Measurements from ENCODE around the gene IRAK2. TPM values are rescaled to one million over a fixed set of nuclear protein-coding genes. Genes with fewer than 3 reads are reported as not detected.

IRAK2 gene
- total RNA-seq, 3 donors from 2014 or later (not counting 1 experiment from before 2014, with no cell fraction given) = 10.4 to 28.2 (median 10.9) TPM

DNA sequence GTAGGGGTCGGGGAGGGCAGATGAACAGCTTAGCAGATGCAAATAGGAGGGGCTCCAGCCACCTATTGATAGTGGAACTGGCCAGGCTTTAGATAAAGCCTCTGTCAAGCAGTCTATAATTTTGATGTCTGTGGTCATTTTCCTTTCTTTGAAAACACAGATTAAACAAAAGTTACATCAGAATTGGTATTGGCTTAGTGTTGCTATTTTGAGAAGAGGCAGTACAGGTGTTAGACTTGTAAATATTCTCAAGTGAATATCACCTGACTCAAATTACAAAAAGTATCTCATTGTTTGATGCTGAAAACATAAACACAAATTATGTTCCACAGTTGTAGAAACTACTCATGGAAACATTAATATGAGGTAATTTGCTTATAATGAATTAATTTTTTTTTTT is 109.9 kb downstream of the IRAK2 start:
- Histone ChIP-seq H3K4me3 (ENCODE audit: low read length) (no peak overlapping the region), H3K36me3 (ENCODE audit: control insufficient read depth, insufficient read depth, low read length) (peaks cover 58% of the 10 kb centered on the region), H3K4me1 (ENCODE audit: control insufficient read depth, insufficient read depth, low read length) (peaks cover 30% of the 10 kb centered on the region), H3K9me3 (ENCODE audit: control insufficient read depth, insufficient read depth, low read length) (no peaks in the 10 kb centered on the region), H3K27ac (ENCODE audit: low read length) (no peak overlapping the region), H3K27me3 (ENCODE audit: control insufficient read depth, insufficient read depth, low read length) (no peaks in the 10 kb centered on the region)
- Mint-ChIP-seq H3K27me3 (ENCODE audit: low read depth in 2 of 2) (no peaks in the 10 kb centered on the region), H3K9me3 (no peaks in the 10 kb centered on the region), H3K4me3 (peak overlapping the region; percentile 15), H3K27ac (peak overlapping the region; percentile 62 to 76), H3K36me3 (no peaks in the 10 kb centered on the region), H3K4me1 (peaks cover 42 to 46% of the 10 kb centered on the region in 2 donors)
- 80% methylated on average over 1 of the region's 1 CpG for WGBS (ENCODE audit: insufficient coverage)
- intact Hi-C loops (cut with micrococcal nuclease) = no loop called here
- DNase-seq (no peak), ATAC-seq (no peak)
- no peak for TF ChIP-seq CTCF (IDR thresholded peaks at IDR 0.05)

DNA sequence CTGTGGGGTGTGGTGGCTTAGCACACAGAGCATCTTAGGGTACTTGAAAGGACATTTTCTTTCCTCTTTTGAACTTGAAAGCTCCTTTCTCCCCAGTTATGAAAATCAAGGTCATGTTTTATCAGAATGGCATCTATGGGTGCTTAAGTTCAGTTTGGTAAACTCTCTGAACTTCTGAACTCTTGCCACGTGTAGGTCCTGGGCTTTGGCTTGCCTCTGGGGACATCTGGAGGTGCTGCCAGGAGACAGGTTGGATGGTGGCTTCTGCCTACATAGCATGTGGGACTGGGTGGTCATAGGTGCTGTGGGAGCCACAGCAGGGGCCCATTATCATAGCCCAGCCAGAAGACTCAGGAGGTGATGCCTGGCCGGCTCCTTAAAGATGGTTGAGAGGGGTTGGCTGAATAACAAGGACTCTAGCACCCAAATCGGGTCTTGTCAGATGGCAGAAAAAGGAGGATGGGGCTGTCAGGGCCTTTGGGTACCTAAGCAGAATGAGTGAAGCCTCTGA is 112.5 kb downstream of the IRAK2 start:
- Histone ChIP-seq H3K9me3 (ENCODE audit: control insufficient read depth, insufficient read depth, low read length) (no peaks in the 10 kb centered on the region), H3K4me1 (ENCODE audit: control insufficient read depth, insufficient read depth, low read length) (peaks cover 30% of the 10 kb centered on the region), H3K4me3 (ENCODE audit: low read length) (no peak overlapping the region), H3K27me3 (ENCODE audit: control insufficient read depth, insufficient read depth, low read length) (no peaks in the 10 kb centered on the region), H3K36me3 (ENCODE audit: control insufficient read depth, insufficient read depth, low read length) (peaks cover 57% of the 10 kb centered on the region), H3K27ac (ENCODE audit: low read length) (no peak overlapping the region)
- Mint-ChIP-seq H3K36me3 (no peaks in the 10 kb centered on the region), H3K9me3 (no peaks in the 10 kb centered on the region), H3K27me3 (ENCODE audit: low read depth in 2 of 2) (no peaks in the 10 kb centered on the region), H3K4me1 (peaks cover 41 to 42% of the 10 kb centered on the region in 2 donors), H3K4me3 (no peak overlapping the region), H3K27ac (peak overlapping the region; percentile 61 to 71)
- no peak for ATAC-seq
- intact Hi-C loops (cut with micrococcal nuclease) = no loop called here
- 76% methylated on average over 3 of the region's 3 CpGs for whole genome bisulfite sequencing (ENCODE audit: insufficient coverage)
- TF ChIP-seq CTCF (IDR thresholded peaks at IDR 0.05) = no peak
- no peak for DNase-seq

GRCh38 chr3:10278501-10278900 is 113.8 kb downstream of the IRAK2 start:
- Histone ChIP-seq H3K4me1 (ENCODE audit: control insufficient read depth, insufficient read depth, low read length) (peaks cover 19% of the 10 kb centered on the region), H3K9me3 (ENCODE audit: control insufficient read depth, insufficient read depth, low read length) (no peaks in the 10 kb centered on the region), H3K36me3 (ENCODE audit: control insufficient read depth, insufficient read depth, low read length) (peaks cover 61% of the 10 kb centered on the region), H3K27me3 (ENCODE audit: control insufficient read depth, insufficient read depth, low read length) (no peaks in the 10 kb centered on the region), H3K4me3 (ENCODE audit: low read length) (no peak overlapping the region), H3K27ac (ENCODE audit: low read length) (no peak overlapping the region)
- Mint-ChIP-seq H3K9me3 (no peaks in the 10 kb centered on the region), H3K4me1 (peaks cover 32 to 33% of the 10 kb centered on the region in 2 donors), H3K4me3 (no peak overlapping the region), H3K27ac (peak overlapping the region in 1 of 2 donors; percentile 71), H3K36me3 (no peaks in the 10 kb centered on the region), H3K27me3 (ENCODE audit: low read depth in 2 of 2) (no peaks in the 10 kb centered on the region)
- no peak for TF ChIP-seq CTCF (IDR thresholded peaks at IDR 0.05)
- ATAC-seq (no peak), DNase-seq (no peak)
- WGBS (ENCODE audit: insufficient coverage) = 100% methylated on average over 1 of the region's 1 CpG
- intact Hi-C loops (cut with micrococcal nuclease) = no loop called here

Measured in natural killer cell (primary cell).